Nucleus accumbens (tissue), 56 donors: ENCODE data around the gene ENOPH1.
"Not testable (repeated sequence)": the region's sequence is repeated elsewhere in the genome, so short reads cannot be mapped to it uniquely, and the experiment has no call there.

Source experiments
- DNase-seq, 56 donors: peaks; one replicate each; lab custom pipeline; 2025; lab: John Stamatoyannopoulos, UW

ENOPH1 gene

DNA sequence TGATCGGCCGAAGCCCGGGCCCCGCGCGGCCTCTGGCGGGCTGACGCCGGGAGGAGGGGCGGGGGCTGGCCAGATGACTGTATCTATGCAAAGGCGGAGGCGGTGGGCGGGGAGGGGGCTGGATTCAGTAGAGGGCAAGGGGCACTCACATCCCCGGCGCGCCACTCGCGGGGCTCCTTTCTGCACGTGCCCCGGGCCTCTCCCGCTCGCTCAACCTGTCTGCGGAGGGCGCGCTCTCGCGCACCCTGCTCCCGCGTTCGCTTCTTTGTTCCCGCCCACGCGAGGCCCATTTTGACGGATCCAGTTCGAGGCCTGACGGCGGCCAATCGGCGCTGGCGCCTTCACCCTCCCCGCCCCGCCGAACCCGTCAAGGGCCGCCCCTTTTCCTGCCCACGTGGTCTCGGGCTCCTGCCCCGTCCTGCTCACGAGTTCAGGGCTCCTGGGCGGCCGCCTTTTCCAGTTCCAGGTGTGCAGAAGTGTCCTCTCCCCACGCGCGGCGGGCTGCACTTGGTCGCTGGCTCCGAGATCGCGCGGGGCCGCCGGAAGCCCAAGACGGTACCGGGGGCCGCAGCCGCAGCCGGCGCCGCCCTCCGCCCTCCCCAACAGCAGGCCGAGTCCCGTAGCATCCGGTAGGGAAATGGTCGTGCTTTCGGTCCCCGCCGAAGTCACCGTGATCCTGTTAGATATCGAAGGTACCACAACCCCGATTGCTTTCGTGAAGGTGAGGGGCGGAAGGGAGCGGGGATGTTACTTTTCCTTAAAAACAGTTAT lies at the start of gene ENOPH1, which contains the start of gene HNRNPDL:
ENOPH1 (plus strand) TSS at position 398 of the 771 bp plus-strand sequence; CDS start at position 638, 240 bp downstream.
HNRNPDL (minus strand) TSS at position 270 of the 771 bp plus-strand sequence. CDS start 772 bp downstream, outside the sequence.
- peak; percentile 77 to 99 (median 96) for DNase-seq

DNA sequence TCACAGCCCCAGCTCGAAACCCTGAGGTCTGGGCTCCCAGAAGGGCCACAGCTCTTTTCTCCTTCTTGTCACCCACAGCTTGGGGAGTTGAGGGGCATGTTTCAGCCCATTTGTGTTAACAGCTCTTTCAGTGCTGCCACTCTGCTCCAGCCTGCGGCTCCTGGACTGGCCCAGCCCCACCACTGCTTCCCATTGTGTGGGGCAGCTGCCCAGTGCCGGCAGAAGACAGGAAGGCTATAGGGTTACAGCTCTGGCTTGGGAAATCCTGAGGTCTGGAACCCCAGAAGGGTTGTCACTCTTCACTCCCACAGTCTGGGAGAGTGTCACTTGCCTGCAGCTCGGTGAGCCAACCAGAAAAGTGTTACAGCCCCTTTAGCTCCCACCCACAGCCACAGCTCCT lies 49.6 kb upstream of the ENOPH1 start:
- no peak for DNase-seq

GRCh38 chr4:82381235-82381634 lies 49.2 kb upstream of the ENOPH1 start:
- no peak for DNase-seq

DNA sequence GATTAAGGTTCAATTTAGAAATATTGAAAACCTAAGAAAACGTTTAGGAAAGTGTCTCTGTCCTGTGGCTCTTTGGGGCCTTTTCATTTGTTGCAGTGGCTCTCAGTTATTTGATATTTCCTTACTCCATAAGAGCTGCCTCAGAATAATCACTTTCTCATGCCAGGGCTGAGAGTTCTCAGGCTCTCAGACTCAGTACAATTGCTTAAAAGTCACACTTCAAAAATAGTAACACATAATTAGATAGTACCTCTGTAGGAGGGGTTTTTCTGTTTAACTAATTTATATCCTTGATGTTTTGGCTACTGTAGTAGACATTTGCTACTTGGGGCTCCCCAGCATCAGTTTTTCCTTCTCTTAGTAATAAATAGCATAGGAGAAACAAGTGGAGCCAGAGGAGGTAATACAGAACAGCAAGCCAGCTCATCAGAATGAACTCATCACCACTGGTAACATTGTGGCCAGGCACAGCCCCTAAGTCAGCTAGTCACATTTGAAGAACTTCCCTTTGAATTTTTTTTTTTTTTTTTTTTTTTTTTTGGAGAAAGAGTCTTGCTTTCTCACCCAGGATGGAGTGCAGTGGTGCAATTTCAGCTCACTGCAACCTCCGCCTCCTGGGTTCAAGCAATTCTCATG lies 48.6 kb upstream of the ENOPH1 start:
- no peak for DNase-seq

- no peak for DNase-seq
These were observed 47.6 kb upstream of the ENOPH1 start for GRCh38 chr4:82382751-82383150.

DNA sequence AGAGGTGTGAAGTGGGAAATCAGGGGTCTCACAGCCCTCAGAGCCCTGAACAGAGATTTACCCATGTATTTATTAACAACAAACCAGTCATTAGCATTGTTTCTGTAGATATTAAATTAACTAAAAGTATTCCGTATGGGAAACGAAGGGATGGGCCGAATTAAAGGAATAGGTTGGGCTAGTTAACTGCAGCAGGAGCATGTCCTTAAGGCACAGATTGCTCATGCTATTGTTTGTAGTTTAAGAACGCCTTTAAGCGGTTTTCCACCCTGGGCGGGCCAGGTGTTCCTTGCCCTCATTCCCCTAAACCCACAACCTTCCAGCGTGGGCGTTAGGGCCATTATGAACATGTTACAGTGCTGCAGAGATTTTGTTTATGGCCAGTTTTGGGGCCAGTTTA lies 44.1 kb upstream of the ENOPH1 start:
- not testable (repeated sequence) for DNase-seq

- peak in 1 of 56 donors; percentile 12 for DNase-seq
These were observed 42.0 kb upstream of the ENOPH1 start for GRCh38 chr4:82388405-82388804.

DNA sequence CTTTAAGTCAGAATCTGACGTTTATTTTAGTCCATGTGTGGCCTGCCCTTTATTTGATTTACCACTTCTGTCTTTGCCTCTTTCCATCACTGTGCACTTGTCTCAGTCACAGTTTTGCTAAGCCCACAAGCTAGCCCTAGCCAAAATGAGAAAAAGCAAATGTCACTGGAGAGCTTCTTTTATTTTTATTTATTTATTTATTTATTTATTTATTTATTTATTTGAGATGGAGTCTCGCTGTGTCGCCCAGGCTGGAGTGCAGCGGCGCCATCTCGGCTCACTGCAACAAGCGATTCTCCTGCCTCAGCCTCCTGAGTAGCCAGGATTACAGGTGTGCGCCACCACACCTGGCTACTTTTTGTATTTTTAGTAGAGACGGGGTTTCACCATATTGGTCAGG lies 40.3 kb upstream of the ENOPH1 start:
- not testable (repeated sequence) for DNase-seq

DNA sequence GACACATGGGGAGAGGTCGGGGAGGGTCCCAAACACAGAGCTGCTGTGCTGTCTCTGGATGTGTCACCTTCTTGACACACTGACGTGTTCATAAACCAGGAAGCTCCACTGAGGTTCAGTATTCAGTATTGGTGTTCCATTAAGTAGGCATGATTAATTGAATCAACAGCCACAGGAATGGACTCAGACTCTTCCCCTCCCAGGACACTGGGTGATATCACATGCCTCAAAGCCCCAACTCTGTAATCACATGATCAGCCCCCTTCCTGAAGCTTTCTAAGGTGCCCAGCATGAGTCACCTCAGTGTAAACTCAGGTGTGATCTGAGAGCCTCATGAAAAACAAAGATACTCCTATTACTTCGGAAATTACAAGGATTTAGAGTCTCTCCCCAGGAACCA lies 35.5 kb upstream of the ENOPH1 start:
- DNase-seq, result no peak

GRCh38 chr4:82397527-82397926 lies 32.9 kb upstream of the ENOPH1 start:
- DNase-seq, result no peak

DNA sequence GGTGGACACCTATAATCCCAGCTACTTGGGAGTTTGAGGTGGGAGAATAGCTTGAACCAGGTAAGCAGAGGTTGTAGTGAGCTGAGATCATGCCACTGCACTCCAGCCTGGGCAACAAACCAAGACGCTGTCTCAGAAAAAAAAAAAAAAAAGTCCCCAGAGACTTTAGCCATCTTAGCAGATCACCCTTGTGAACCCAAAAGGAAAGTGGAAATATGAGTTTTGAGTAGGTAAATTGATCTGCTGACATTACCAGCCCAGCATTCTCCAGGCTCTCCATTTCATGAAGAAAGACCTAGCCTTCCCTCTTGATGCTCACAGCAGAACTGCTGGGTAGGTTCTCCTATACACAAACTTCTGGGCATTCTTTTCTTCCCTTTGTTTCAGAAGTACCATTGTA lies 32.1 kb upstream of the ENOPH1 start:
- no peak for DNase-seq

DNA sequence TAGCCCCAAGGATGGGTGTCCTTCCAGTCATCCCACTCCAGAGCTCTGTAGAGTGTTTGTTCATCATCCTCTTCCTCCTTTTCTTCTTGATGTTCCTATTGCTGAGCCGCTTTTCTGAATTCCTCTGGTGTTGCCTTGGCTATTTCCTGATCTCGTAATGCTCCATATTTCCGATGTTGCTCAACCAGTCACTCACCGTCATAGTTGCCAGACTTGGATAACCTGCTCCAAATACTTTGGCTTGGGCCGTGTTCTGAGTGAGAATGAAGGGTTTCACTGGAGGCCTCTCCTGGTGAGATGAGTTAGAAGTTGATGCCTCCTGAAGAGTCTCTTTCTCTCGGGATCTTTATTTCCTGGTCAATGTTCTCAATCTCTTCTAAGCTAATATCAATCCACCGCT lies 28.8 kb upstream of the ENOPH1 start:
- DNase-seq, result no peak

- no peak for DNase-seq
These were observed 28.1 kb upstream of the ENOPH1 start for GRCh38 chr4:82402196-82402775.

GRCh38 chr4:82403725-82404124 lies 26.7 kb upstream of the ENOPH1 start:
- DNase-seq, result no peak

GRCh38 chr4:82415061-82415460 lies 15.3 kb upstream of the ENOPH1 start:
- not testable (repeated sequence) for DNase-seq

- DNase-seq, result no peak
These were observed 14.4 kb upstream of the ENOPH1 start for GRCh38 chr4:82415922-82416365.

DNA sequence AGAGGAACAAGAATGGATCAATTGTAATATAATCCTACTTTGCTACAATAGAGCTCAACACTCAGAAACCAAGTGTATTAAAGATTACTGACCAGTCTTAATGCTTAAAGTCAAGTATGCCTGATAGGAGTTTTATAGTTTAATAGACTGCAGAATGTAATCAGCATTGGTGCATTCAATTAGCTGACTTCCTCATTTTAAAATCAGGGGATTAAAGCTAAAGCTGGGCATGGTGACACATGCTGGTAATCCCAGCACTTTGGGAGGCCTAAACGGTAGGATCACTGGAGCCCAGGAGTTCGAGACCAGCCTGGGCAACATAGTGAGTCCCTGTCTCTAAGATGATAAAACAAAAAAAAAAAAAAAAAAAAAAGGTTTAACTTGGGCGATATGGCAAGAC lies 10.9 kb upstream of the ENOPH1 start:
- no peak for DNase-seq

DNA sequence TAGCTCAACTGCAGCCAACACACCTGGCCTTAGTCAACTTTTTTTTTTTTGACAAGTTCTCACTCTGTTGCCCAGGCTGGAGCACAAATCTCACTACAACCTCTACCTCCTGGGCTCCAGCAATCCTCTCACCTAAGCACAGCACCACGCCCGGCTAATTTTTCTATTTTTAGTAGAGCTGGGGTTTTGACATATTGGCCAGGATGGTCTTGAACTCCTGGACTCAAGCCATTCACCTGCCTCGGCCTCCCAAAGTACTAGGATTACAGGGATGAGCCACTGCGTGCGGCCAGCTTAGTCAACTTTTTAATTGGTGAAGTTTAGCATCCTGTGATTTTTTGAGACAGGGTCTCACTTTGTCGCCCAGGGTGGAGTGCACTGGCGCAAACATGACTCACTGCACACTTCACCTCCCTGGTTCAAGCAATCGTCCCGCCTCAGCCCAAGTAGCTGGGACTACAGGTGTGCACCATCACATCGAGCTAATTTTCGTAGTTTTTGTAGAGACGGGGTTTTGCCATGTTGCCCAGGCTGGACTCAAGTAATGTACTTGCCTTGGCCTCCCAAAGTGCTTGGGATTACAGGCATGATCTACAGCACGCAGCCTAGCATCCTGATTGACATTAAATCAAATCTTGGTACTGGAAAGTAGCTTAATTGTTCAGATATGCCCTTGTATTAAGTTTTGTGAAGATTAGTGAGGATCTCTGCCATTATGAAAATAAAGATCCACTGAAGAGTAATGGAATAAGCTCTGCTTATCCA lies 8.4 kb upstream of the ENOPH1 start:
- DNase-seq, result no peak

DNA sequence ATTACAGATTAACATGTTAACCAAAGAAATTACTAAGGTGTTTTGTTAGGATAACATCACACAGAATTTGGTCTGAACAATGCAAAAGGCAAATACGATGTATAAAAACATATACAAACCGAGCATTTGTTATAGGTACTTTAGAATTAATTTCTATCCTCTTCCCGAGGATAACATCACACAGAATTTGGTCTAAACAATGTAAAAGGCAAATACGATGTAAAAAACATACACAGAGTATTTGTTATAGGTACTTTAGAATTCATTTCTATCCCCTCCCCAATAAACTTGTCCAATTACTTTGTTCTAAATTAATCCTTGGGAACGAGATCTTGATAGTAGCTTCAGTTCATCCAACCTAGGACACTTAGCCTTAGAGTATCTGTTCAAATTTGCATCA lies 7.8 kb upstream of the ENOPH1 start:
- DNase-seq, result no peak

DNA sequence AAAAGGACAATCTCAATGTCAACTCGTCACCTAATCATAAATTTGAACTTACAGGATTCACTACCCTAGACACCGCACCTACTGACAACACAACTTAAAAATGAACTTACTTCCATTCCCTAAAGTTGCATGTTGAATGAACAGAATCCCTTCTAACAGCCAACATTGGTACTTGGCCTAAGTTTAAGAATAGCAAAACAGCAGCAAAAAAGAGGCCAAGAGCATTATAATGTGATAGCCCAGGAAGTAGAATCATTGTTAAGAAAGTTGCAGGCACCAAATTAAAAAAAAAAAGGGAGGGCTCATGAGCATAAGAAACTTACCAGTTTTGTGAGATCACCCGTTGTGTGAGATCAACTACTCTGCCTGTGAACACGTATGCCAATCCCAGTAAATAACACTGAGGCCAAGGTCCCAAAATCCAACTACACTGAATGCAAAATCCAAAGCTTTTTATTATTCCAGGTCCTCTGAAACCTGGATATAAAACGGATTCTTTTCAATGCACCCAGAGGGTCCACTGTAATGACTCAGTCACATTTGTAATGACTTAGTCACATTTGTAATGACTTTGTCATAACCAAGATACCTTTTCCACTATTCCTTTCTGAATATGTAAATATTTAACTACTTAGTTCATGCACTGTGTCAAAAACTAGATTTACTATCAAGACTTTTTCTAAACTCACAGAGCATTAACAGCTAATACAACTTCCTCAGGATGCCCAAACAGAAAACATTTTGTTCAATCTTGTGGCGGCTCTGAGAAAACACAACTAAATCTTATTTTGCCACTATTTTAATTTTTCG lies 6.9 kb upstream of the ENOPH1 start:
- DNase-seq, result no peak
